Neural progenitor cell (in vitro differentiated cells): ENCODE data around the gene HNRNPDL.

Experiments used
- EZH2 ChIP-seq: fragments of 200-600 bp; sonication (generic); IDR thresholded peaks from 2 replicates; pipeline ENCODE4 v1.6.1; 2017; ENCODE audit warnings: antibody characterized with exemption, mild to moderate bottlenecking, moderate library complexity
- EZH2phosphoT487 ChIP-seq: fragments of 200-600 bp; sonication (generic); IDR thresholded peaks from 2 replicates; pipeline ENCODE4 v1.6.1; 2017; ENCODE audit warnings: antibody characterized with exemption
- TF ChIP-seq, protein P1 (sequence below): fragments of 200-600 bp; sonication (generic); IDR thresholded peaks from 2 replicates; pipeline ENCODE4 v1.5.1; 2017; ENCODE audit warnings: antibody characterized with exemption, mild to moderate bottlenecking

DNA sequence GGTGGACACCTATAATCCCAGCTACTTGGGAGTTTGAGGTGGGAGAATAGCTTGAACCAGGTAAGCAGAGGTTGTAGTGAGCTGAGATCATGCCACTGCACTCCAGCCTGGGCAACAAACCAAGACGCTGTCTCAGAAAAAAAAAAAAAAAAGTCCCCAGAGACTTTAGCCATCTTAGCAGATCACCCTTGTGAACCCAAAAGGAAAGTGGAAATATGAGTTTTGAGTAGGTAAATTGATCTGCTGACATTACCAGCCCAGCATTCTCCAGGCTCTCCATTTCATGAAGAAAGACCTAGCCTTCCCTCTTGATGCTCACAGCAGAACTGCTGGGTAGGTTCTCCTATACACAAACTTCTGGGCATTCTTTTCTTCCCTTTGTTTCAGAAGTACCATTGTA lies 32.0 kb downstream of the HNRNPDL start:
- TF ChIP-seq, protein P1, sequence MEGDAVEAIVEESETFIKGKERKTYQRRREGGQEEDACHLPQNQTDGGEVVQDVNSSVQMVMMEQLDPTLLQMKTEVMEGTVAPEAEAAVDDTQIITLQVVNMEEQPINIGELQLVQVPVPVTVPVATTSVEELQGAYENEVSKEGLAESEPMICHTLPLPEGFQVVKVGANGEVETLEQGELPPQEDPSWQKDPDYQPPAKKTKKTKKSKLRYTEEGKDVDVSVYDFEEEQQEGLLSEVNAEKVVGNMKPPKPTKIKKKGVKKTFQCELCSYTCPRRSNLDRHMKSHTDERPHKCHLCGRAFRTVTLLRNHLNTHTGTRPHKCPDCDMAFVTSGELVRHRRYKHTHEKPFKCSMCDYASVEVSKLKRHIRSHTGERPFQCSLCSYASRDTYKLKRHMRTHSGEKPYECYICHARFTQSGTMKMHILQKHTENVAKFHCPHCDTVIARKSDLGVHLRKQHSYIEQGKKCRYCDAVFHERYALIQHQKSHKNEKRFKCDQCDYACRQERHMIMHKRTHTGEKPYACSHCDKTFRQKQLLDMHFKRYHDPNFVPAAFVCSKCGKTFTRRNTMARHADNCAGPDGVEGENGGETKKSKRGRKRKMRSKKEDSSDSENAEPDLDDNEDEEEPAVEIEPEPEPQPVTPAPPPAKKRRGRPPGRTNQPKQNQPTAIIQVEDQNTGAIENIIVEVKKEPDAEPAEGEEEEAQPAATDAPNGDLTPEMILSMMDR = no peak
- TF ChIP-seq EZH2 (no peak), EZH2phosphoT487 (no peak)
